Uterus (tissue), 4 donors: ENCODE data around the gene RANBP1. TPM values are rescaled to one million over a fixed set of nuclear protein-coding genes. Genes with fewer than 3 reads are reported as not detected.
"Not testable (repeated sequence)": the region's sequence is repeated elsewhere in the genome, so short reads cannot be mapped to it uniquely, and the experiment has no call there.

Experiments used
- DNase-seq, 2 donors: peaks; one replicate each; pipeline ENCODE4 v3.0.0-alpha.2; 2019 to 2020
- H3K27ac ChIP-seq, 2 donors: fragments of 200-600 bp; sonication (generic); 1 replicate in 1 of 2; 2 replicates in 1 of 2; pipeline ENCODE4 v1.5.1; 2016 to 2018
- H3K27me3 ChIP-seq, 2 donors: fragments of 200-600 bp; sonication (generic); one replicate each; pipeline ENCODE4 v1.5.1; 2018 to 2019; ENCODE audit warnings: control low read depth in 1 of 2
- H3K36me3 ChIP-seq, 2 donors: fragments of 200-600 bp; sonication (generic); one replicate each; pipeline ENCODE4 v1.5.1; 2019; ENCODE audit warnings: control low read depth in 1 of 2
- H3K4me1 ChIP-seq, 2 donors: fragments of 200-600 bp; sonication (generic); one replicate each; pipeline ENCODE4 v1.5.1; 2018 to 2019; ENCODE audit warnings: control low read depth in 1 of 2
- H3K4me3 ChIP-seq, 2 donors: fragments of 200-600 bp; sonication (generic); 1 replicate in 1 of 2; 2 replicates in 1 of 2; pipeline ENCODE4 v1.5.1; 2018 to 2019; ENCODE audit warnings: mild to moderate bottlenecking in 1 of 2
- H3K9me3 ChIP-seq, 2 donors: fragments of 200-600 bp; sonication (generic); one replicate each; pipeline ENCODE4 v1.5.1; 2019; ENCODE audit warnings: control low read depth in 1 of 2
- POLR2A ChIP-seq, 2 donors: fragments of 450-650 bp; IDR thresholded peaks; one replicate each; pipeline ENCODE4 v1.6.1; 2016; ENCODE audit warnings: antibody characterized with exemption in 2 of 2, mild to moderate bottlenecking in 1 of 2, moderate library complexity in 1 of 2
- intact Hi-C: fragments of 100-400 bp; cut with DNase I; formaldehyde crosslinking; loops from one replicate; pipeline ENCODE4 v1.15.1; 2023; ENCODE audit warnings: low total_unique reads
- total RNA-seq, 4 donors: library from RNA; depleted of rRNA in 3 of 4; stranded (reverse); fragments of >200 nt in 3 of 4; gene quantifications; one replicate each; pipeline versions ENCODE4 v1.1.0 to v1.2.4, GENCODE V29; 2014 to 2023
- TF ChIP-seq, protein P1 (sequence below), 4 experiments: fragments of 200-600 bp in 2 of 4; fragments of 450-650 bp in 2 of 4; sonication (generic) in 2 of 4; IDR thresholded peaks; one replicate each; pipeline ENCODE4 v1.5.1; 2016 to 2019; ENCODE audit warnings: antibody characterized with exemption in 4 of 4, mild to moderate bottlenecking in 2 of 4, moderate library complexity in 1 of 4
- donor health status: DM: yes; HTN: yes; CAD: no.

Gene RANBP1
- total RNA-seq, result 100 to 1,000 TPM in 2 of 4 donors, 10 to 100 TPM in 2; 57.6 to 233 (median 135) TPM

DNA sequence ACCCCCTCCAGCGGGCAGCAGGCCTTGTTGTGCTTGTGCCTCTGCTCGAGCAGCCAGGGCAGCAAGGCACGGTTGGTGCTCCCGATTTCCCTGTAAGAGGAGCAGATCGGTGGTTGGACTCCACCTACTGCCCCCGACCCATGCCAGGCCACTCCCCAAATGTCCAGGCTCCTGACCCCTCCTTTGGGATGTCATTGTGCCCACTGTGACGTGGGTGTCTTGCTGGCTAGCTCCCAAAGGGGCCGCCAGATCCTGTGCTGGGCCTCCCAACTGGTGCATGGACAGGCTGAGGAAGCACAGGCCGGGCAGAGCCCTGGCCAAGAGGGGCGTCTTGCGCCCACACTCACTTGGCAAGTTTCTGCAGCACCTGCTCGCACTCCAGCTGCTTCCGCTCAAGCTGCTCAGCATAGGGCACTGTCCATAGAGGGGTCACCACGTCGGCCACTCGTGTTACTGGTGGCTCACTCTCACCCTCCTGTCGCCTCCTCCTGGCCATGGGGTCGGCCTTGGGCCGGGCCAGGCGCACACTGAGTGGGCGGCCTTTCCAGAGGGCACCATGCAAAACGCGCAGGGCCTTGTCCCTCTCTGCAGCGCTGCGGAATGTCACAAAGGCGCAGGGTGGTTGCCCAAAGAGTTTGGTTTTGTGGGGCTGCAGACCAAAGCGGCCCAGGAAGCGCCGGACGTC is at the start of gene RANBP1:
TSS of gene RANBP1 (plus strand) at position 414 of the 685 bp plus-strand sequence. CDS start at position 495, 81 bp downstream.
- Histone ChIP-seq H3K36me3 (no peaks in the 10 kb centered on the region), H3K27me3 (no peaks in the 10 kb centered on the region), H3K4me3 (peak within 1 kb of the TSS; percentile 51 to 95), H3K4me1 (peaks cover 4 to 7% of the 10 kb centered on the region in 2 donors), H3K27ac (peak within 1 kb of the TSS; percentile 75 to 87), H3K9me3 (no peaks in the 10 kb centered on the region)
- DNase-seq, result no peak
- TF ChIP-seq, protein P1, sequence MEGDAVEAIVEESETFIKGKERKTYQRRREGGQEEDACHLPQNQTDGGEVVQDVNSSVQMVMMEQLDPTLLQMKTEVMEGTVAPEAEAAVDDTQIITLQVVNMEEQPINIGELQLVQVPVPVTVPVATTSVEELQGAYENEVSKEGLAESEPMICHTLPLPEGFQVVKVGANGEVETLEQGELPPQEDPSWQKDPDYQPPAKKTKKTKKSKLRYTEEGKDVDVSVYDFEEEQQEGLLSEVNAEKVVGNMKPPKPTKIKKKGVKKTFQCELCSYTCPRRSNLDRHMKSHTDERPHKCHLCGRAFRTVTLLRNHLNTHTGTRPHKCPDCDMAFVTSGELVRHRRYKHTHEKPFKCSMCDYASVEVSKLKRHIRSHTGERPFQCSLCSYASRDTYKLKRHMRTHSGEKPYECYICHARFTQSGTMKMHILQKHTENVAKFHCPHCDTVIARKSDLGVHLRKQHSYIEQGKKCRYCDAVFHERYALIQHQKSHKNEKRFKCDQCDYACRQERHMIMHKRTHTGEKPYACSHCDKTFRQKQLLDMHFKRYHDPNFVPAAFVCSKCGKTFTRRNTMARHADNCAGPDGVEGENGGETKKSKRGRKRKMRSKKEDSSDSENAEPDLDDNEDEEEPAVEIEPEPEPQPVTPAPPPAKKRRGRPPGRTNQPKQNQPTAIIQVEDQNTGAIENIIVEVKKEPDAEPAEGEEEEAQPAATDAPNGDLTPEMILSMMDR (IDR thresholded peaks at IDR 0.05), result no peak
- no peak for TF ChIP-seq POLR2A (IDR thresholded peaks at IDR 0.05)
- intact Hi-C loops, result loop anchor here (10.0 kb wide), 1 partner anchor 141 kb away; no protein-coding TSS in a partner anchor

DNA sequence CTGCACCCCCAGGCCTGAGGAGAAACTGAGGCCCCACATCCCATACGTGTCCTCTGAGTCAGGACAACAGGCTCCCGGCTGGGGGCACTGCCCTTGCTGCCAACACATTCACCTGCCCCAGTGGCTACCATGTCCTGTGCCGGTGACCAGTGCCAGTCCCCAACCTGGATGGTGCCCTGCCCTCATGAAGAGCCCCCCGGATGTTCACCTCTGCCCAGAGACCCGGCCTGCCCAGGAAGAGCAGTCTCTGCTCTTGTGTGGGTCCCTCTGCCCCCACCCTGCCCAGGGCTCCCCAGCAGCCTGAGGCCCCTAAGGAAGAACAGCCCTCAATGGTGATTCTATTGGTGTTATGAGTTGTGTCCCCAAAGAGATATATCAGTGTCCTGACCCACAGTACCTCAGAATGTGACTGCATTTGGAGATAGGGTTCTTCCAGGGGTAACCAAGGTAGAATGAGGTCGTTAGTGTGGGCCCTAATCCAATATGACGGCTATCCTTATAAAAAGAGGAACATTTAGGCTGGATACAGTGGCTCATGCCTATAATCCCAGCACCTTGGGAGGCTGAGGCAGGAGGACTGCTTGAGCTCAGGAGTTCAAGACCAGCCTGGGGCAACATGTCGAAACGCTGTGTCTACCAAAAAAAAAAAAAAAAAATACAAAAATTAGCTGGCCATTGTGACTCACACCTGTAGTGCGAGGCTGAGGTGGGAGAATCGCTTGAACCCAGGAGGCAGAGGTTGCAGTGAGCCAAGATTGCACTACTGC is 49.1 kb upstream of the RANBP1 start:
- no peak for DNase-seq
- Histone ChIP-seq H3K36me3 (no peaks in the 10 kb centered on the region), H3K27ac (no peak overlapping the region), H3K27me3 (no peaks in the 10 kb centered on the region), H3K9me3 (no peaks in the 10 kb centered on the region), H3K4me3 (no peak overlapping the region), H3K4me1 (no peaks in the 10 kb centered on the region)
- intact Hi-C loops, result no loop called here
- TF ChIP-seq POLR2A (IDR thresholded peaks at IDR 0.05), result no peak
- TF ChIP-seq, protein P1 (IDR thresholded peaks at IDR 0.05), result no peak

DNA sequence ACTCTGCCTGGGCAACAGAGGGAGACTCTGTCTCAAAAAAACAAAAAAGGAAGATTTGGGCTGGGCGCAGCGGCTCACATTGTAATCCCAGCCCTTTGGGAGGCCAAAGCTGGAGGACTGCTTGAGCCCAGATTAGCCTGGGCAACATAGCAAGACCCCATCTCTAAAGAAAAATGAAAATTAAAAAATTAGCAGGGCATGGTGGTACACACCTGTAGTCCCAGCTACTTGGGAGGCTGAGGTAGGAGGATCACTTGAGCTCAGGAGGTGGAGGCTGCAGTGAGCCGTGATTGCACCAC is 48.6 kb upstream of the RANBP1 start:
- H3K9me3 ChIP-seq, H3K27ac ChIP-seq, DNase-seq, H3K36me3 ChIP-seq, intact Hi-C loops, H3K27me3 ChIP-seq, H3K4me3 ChIP-seq, H3K4me1 ChIP-seq: not testable (repeated sequence)

DNA sequence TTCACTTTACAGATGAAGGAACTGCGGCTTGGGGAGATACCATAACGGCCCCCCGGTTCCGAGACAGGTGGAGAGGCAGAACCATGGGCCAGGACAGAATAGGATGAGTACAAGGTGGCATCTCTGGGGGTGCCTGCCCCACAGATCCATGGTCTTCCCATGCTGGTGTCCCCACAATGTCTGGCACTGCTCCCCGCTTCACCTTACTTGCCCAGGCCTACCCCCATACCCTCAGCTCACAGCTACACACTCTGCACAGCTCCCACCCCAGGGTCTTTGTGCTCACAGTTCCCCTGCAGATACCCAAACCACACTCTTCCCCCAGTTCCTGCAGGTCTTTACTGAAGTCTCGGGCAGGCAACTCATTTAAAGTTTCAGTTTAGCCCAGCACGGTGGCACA is 47.3 kb upstream of the RANBP1 start:
- intact Hi-C loops, result no loop called here
- DNase-seq, result no peak
- no peak overlapping the region for H3K27ac ChIP-seq
- no peaks in the 10 kb centered on the region for H3K27me3 ChIP-seq
- H3K4me3 ChIP-seq, result no peak overlapping the region
- no peaks in the 10 kb centered on the region for H3K4me1 ChIP-seq
- TF ChIP-seq, protein P1 (IDR thresholded peaks at IDR 0.05), result no peak
- no peak for TF ChIP-seq POLR2A (IDR thresholded peaks at IDR 0.05)
- H3K9me3 ChIP-seq, result no peaks in the 10 kb centered on the region
- no peaks in the 10 kb centered on the region for H3K36me3 ChIP-seq

DNA sequence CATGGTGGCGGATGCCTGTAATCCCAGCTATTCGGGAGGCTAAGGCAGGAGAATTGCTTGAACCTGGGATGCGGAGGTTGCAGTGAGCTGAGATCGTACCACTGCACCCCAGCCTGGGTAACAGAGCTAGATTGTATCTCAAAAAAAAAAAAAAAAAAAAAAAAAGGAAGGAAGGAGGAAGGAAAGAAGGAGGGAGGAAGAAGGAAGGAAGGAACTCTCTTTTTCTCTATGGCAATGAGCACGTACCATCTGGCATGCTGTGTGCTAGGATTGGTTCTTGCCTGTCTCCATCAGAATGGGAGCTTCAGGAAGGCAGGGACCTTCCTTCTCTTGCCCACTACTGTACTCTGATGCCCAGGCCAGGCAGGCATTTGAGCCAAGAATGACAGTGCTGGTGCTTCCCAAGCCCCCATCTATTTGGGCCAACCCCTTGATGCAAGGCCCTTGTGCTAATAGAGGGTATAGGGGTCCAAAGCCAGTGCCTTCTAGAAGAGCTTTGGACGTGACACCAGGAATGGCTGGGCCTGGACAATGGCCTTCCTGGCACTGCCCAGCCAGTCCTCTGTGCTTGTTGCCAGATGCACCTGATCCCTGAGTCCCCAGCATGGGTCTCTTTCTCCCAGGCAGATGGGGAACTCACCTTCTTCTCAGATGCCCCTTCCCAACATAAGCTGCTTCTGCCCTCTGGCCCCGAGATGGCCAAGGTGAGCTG is 46.4 kb upstream of the RANBP1 start:
- no peaks in the 10 kb centered on the region for H3K36me3 ChIP-seq
- no peak for DNase-seq
- no peaks in the 10 kb centered on the region for H3K4me1 ChIP-seq
- intact Hi-C loops, result no loop called here
- H3K27me3 ChIP-seq, result no peaks in the 10 kb centered on the region
- no peak overlapping the region for H3K4me3 ChIP-seq
- TF ChIP-seq, protein P1 (IDR thresholded peaks at IDR 0.05), result no peak
- no peak for TF ChIP-seq POLR2A (IDR thresholded peaks at IDR 0.05)
- no peak overlapping the region for H3K27ac ChIP-seq
- H3K9me3 ChIP-seq, result no peaks in the 10 kb centered on the region
